Gastroesophageal sphincter (tissue), 3 donors: ENCODE measurements around the gene MYO1H.

Source experiments
- CTCF ChIP-seq, 4 experiments: fragments of 200-600 bp in 2 of 4; fragments of 450-650 bp in 2 of 4; sonication (generic) in 1 of 4; IDR thresholded peaks; one replicate each; pipeline ENCODE4 v1.5.1; 2017 to 2019; ENCODE audit warnings: antibody characterized with exemption in 4 of 4, mild to moderate bottlenecking in 2 of 4, moderate library complexity in 2 of 4
- POLR2A ChIP-seq, 2 donors: fragments of 450-650 bp; IDR thresholded peaks; one replicate each; pipeline ENCODE4 v1.6.1; 2017; ENCODE audit warnings: antibody characterized with exemption in 2 of 2, mild to moderate bottlenecking in 2 of 2, moderate library complexity in 1 of 2
- POLR2AphosphoS5 ChIP-seq: sonication (generic); formaldehyde crosslinking; IDR thresholded peaks from one replicate; pipeline ENCODE4 v1.6.1; 2017; ENCODE audit warnings: antibody characterized with exemption

GRCh38 chr12:109436188-109436560 is 88.5 kb downstream of the MYO1H start:
- TF ChIP-seq CTCF (IDR thresholded peaks at IDR 0.05): no peak
- no peak for TF ChIP-seq POLR2AphosphoS5
- no peak for TF ChIP-seq POLR2A (IDR thresholded peaks at IDR 0.05)
